Epithelial cell of esophagus (primary cell): ENCODE measurements around the gene CHST11.

Experiments used
- DNase-seq: peaks from one replicate; pipeline ENCODE4 v3.0.0; 2010; ENCODE audit warnings: low read depth
- H3K4me3 ChIP-seq: 2 replicates; pipeline ENCODE4 v1.5.1; 2011; ENCODE audit warnings: mild to moderate bottlenecking, low read length, control low read depth
- TF ChIP-seq, protein P1 (sequence below): IDR thresholded peaks from 2 replicates; pipeline ENCODE4 v1.5.1; 2011; ENCODE audit warnings: low read depth, mild to moderate bottlenecking, low read length, control low read depth, inconsistent platforms; ENCODE audit not compliant: insufficient read depth; ENCODE audit errors: missing control alignments

The CHST11 gene

DNA sequence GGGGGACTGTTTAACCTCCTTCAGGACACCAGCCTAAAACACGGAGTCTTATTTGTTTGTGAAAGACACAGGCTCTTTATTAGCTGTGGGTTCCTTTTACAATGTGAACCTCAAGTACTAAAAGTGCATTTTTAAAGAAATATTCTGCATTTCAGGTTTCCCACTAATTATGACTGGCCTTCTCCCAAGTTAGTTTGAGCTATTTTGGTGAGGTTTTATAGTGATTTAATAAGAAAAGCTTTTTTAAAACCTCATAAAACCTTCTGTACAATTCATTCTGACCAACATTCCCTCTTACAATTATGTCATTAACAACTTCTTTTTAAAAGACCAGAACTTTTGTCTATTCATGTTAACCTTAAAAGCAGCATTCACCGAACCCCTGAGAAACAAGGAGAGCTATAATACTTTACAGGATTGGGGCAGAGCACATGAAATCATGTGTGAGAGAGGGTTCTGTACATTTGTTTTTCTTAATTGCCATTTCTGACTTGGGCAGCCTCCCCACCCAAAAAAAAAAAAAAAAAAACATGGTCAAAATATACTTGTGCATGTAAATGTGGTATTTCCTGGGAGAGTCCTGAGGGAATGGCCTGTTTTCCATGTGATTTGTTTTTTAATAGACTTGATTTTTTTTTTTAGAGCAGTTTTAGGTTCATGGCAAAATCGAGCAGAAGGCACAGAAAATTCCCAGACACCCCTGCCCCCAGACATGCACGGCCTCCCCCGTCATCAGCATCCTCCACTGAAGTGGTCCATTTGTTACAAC, 169.5 kb downstream of the CHST11 start:
- TF ChIP-seq, protein P1, sequence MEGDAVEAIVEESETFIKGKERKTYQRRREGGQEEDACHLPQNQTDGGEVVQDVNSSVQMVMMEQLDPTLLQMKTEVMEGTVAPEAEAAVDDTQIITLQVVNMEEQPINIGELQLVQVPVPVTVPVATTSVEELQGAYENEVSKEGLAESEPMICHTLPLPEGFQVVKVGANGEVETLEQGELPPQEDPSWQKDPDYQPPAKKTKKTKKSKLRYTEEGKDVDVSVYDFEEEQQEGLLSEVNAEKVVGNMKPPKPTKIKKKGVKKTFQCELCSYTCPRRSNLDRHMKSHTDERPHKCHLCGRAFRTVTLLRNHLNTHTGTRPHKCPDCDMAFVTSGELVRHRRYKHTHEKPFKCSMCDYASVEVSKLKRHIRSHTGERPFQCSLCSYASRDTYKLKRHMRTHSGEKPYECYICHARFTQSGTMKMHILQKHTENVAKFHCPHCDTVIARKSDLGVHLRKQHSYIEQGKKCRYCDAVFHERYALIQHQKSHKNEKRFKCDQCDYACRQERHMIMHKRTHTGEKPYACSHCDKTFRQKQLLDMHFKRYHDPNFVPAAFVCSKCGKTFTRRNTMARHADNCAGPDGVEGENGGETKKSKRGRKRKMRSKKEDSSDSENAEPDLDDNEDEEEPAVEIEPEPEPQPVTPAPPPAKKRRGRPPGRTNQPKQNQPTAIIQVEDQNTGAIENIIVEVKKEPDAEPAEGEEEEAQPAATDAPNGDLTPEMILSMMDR, result no peak
- H3K4me3 ChIP-seq, result no peak overlapping the region
- no peak for DNase-seq

DNA sequence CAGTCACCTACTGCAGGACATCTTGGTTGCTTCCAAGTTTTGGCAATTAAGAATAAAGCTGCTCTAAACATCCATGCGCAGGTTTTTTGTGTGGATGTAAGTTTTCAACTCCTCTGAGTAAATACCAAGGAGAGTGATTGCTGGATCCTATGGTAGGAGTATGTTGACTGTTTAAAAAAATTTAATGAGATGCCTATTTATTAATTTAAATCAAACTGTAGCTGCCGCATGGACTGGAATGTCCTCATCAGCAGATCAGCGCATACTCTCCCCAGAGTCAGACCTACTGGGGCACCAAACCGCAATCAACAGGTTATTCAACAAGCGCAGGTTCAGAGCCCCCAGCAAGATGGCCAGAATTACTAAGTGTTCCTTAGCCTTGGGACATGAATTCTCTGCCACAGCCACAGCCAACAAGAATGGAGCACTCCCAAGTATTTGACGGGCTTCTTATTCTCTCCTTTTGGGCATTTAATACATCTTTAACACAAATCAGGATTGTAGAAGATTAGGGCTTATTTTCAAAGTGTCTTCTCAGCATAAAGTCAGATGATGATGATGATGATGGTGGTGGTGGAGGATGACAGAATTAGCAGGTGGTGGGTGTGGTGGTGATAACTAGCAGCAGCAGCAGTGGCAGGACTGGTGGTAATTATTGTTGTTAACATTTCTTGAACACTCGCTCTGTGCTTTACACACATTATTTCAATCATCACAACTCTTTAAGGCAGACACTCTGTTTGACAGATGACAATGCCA, 170.7 kb downstream of the CHST11 start:
- TF ChIP-seq, protein P1, result no peak
- DNase-seq, result no peak
- H3K4me3 ChIP-seq, result no peak overlapping the region

DNA sequence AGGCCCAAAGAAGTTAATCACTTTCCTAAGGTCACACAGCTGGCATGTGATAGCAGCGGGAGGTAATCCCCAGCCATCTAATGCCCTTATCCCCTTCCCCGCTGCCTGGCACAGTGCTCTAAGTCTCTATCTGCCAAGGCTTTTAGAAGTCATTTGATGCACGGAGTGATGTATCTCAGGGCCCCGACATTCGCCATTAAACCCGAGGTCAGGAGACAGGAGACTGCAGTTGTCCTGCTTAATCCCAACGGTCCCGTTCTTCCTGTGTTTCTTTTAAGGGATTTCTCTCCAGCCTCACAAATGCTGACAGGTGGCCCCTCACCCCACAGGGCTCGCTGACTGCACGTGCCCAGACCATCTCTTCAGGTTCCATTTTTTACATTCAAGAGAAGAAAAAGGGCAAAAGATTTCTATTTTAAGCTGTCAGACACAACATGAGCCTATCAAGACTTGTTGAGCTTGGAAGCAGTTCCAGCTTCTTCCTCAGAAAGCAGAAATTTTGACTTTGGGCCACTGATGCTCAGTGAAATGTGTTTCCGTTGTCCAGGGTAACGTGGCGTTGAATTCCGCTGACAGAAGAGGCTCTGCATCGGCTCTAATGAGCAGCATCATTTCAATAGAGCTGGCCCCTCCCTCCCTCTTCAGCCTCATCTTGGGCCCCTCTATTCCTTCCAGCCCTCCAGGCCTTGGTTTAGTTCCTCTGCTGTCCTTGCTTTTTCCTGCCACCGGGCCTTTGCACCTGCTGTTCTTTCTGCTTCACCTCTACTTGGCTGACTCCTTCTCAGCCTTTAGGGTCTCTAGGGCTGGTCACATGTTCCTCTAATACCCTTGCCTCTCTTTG, 171.5 kb downstream of the CHST11 start:
- no peak overlapping the region for H3K4me3 ChIP-seq
- TF ChIP-seq, protein P1, result no peak

DNA sequence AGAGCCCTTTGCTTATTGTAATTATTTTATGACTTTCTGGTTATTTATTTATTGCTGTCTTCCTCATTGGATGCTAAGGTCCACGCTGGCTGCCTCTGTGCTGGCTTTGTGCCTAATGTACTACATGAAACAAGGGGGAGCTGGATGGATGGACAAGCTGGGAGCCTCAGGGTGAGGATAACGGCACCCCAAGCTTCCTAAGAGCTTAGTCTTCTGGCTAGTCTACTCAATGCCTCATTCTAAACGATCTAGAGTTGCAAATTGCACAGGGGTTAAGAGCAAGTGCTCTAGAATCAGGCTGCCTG, 172.0 kb downstream of the CHST11 start:
- no peak for DNase-seq
- TF ChIP-seq, protein P1, result no peak
- no peak overlapping the region for H3K4me3 ChIP-seq

More for the DNA sequence above, 171.5 kb downstream of the CHST11 start:
- no peak for DNase-seq

DNA sequence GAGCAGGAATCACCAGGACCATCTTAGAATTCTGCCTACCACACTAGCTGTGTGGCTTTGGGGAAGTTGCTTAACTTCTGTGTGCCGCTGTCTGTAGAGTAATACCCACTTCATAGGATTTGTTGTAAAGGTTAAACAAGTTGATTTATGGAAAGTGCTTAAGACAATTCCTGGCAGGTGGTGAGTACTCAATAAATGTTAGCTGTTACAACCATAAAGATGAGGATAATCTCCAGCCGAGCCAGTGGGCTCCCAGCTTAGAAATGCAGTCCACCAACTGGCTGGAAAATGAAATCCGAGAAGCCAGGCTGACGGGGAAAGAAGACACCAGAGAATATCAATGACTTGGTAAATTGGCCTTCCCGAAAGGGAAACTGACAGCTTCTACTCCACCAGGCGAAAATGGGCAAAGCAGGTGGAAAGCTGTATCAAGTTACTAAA, 173.5 kb downstream of the CHST11 start:
- TF ChIP-seq, protein P1, result no peak
- DNase-seq, result no peak

DNA sequence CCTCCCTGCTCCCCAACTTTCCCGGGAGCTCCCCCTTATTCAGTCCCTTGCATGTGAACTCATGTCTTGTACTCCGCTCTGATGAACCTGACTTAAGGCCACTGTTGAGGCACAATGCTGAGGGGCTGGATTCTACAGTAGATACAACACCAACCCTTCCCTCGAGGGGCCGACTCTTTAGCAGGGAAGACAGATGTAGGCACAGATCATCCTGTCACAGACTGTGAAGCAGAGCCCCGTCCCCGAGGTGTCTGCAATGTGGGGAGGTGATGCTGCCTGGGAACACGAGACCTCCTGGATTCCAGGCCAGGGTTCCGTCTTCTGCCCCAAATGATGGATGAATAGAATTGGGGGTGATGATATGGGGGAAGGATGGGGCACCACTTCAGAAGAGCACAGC, 175.1 kb downstream of the CHST11 start:
- H3K4me3 ChIP-seq, result no peak overlapping the region
- no peak for DNase-seq
- TF ChIP-seq, protein P1, result no peak

More for the DNA sequence above, 173.5 kb downstream of the CHST11 start:
- no peak overlapping the region for H3K4me3 ChIP-seq
